ES-I3 (cell line): ENCODE results near the gene KRTAP5-7.
"Not testable (repeated sequence)": the region's sequence is repeated elsewhere in the genome, so short reads cannot be mapped to it uniquely, and the experiment has no call there.

Source experiments
- H3K36me3 ChIP-seq: 2 replicates; pipeline ENCODE4 v1.6.1; 2013; ENCODE audit warnings: mild to moderate bottlenecking, low read length, control low read depth, moderate library complexity; ENCODE audit not compliant: insufficient read depth
- H3K4me1 ChIP-seq: 2 replicates; pipeline ENCODE4 v1.6.1; 2013; ENCODE audit warnings: mild to moderate bottlenecking, control low read depth, low read length; ENCODE audit not compliant: insufficient read depth
- H3K9ac ChIP-seq: 2 replicates; pipeline ENCODE4 v1.6.1; 2013; ENCODE audit warnings: low read depth, mild to moderate bottlenecking, low read length, moderate library complexity
- H3K9me3 ChIP-seq: 2 replicates; pipeline ENCODE4 v1.6.1; 2013; ENCODE audit warnings: mild to moderate bottlenecking, low read length, moderate library complexity; ENCODE audit not compliant: control insufficient read depth, insufficient read depth

Gene KRTAP5-7

GRCh38 chr11:71571101-71571850, 44.2 kb downstream of the KRTAP5-7 start:
- H3K36me3 ChIP-seq, H3K4me1 ChIP-seq, H3K9me3 ChIP-seq, H3K9ac ChIP-seq: not testable (repeated sequence)

DNA sequence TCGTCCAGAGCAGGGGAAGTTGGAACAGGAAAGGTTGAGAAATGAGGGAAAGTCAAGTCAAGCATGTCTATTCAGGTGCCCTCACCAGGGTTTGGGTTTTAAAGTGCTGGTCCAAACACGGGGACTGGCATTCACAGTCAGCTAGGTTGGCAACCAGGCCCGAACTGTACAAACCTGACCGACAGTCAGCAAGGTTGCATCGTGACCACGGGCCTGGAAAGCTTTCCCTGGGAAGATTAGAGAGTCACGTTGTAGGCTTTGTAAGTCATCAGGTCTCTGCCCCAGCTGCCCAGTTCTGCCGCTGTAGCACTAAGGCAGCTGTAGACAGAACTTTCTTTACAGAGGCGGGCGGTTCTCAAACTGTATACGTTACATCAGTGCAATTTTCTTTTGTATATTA, 45.7 kb downstream of the KRTAP5-7 start:
- no peaks in the 10 kb centered on the region for H3K4me1 ChIP-seq
- no peaks in the 10 kb centered on the region for H3K36me3 ChIP-seq
- no peak overlapping the region for H3K9ac ChIP-seq
- no peaks in the 10 kb centered on the region for H3K9me3 ChIP-seq

- H3K9me3 ChIP-seq = no peaks in the 10 kb centered on the region
- no peak overlapping the region for H3K9ac ChIP-seq
- no peaks in the 10 kb centered on the region for H3K4me1 ChIP-seq
- H3K36me3 ChIP-seq = no peaks in the 10 kb centered on the region
Measured at GRCh38 chr11:71574418-71574817, 47.4 kb downstream of the KRTAP5-7 start.

- no peaks in the 10 kb centered on the region for H3K4me1 ChIP-seq
- no peaks in the 10 kb centered on the region for H3K36me3 ChIP-seq
- no peak overlapping the region for H3K9ac ChIP-seq
- H3K9me3 ChIP-seq = no peaks in the 10 kb centered on the region
Measured at GRCh38 chr11:71575723-71576424, 48.8 kb downstream of the KRTAP5-7 start.

- H3K4me1 ChIP-seq, H3K9ac ChIP-seq, H3K36me3 ChIP-seq, H3K9me3 ChIP-seq: not testable (repeated sequence)
Measured at GRCh38 chr11:71576688-71577465, 49.8 kb downstream of the KRTAP5-7 start.

GRCh38 chr11:71577469-71578004, 50.5 kb downstream of the KRTAP5-7 start:
- Histone ChIP-seq H3K4me1 (no peaks in the 10 kb centered on the region), H3K9ac (no peak overlapping the region), H3K9me3 (no peaks in the 10 kb centered on the region), H3K36me3 (no peaks in the 10 kb centered on the region)
